Measurements from ENCODE around the gene INKA2. TPM values are rescaled to one million over a fixed set of nuclear protein-coding genes. Genes with fewer than 3 reads are reported as not detected.

Gene INKA2
- total RNA-seq: 9.7 and 12.2 TPM in 2 replicates

GRCh38 chr1:111739194-111739924 is at the start of gene INKA2:
Gene INKA2, minus strand, starts transcription at chr1:111739395. Its CDS starts 153 bp downstream, at chr1:111739242.
- peak; percentile 94 for DNase-seq

DNA sequence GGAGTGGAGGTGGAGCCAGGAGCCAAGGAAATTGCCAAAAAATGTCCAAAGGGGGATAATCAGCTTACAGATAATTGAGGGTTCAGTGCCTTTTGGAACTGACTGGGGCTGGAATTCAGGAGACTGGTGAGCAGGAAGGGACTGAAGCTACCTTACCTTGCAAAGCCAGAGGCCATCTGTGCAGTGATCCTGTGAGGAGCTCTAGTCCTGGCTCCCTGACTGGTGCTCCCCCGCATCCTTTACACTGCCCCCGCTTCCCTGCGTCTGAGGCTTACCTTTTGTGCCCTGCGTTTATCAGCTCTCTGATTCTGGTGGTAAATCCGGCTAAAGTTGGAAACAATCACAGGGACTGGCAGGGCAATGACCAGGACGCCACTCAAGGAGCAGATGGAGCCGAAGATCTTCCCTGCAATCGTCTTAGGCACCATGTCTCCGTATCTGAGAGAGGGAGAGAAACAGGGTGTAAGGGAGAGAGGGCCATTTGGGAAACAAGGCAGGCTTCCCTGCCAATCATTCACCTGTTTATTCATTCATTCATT is 47.5 kb upstream of the INKA2 start:
- no peak for DNase-seq

- DNase-seq: no peak
Observed at GRCh38 chr1:111784273-111784901, 45.2 kb upstream of the INKA2 start.

DNA sequence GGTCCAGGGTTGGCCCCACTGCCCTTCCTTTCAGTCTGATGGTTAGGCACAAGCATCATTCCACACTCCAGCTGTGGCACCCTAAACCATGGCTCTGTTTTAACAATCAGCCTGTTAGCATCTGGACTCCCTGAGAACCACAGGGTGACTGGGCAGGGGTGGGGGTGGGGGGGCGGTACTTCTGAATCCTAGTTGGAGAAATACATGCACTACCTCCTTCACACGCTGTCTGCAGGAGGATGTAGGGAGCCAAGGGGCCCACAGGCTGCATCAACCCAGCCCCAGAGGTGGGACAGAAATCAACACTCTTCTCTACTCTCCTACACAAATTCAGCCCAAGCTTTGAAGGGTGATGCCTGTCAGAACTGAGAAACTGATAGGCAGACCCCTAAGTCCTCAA is 40.4 kb upstream of the INKA2 start:
- no peak for DNase-seq

GRCh38 chr1:111778541-111779051 is 39.4 kb upstream of the INKA2 start:
- no peak for DNase-seq

GRCh38 chr1:111778066-111778465 is 38.9 kb upstream of the INKA2 start:
- no peak for DNase-seq

GRCh38 chr1:111777301-111777700 is 38.1 kb upstream of the INKA2 start:
- no peak for DNase-seq

DNA sequence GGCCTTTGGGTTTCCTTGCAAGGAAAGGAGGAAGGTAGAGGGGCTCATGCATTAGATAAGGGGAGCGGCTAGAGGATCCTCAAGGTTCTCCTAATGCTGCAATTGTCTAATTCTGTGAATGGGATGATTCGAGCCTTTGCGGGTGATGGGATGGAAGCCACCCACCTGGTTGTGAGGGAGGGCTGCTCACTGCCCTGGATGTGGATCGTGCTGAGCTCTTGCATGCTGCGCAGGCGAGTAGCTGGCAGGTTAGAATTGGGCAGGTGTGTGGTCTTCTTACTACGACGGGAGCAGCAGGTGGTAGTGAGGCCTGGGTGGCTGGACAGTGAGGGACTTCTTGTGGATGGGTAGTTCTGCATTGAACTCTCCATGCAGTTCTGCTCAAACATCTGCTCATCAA is 37.7 kb upstream of the INKA2 start:
- DNase-seq: no peak

DNA sequence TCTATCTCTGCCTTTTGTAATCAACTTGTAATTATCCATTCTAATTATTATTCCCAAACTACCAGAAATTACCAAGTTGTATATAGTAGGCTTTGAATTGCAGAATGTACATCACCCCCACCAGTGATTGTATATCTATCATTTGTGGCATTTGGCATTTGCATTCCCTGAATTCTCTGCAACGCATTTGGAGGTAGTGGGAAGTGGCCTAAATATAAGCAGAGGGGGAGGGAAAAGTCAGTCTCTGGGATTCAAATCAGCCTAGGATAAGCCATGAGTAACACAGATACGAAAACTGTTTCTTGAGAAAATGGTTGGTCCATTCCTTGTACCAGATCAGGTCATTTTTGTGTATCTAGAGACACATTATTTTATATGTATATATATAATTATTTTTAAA is 37.2 kb upstream of the INKA2 start:
- DNase-seq: no peak

GRCh38 chr1:111775966-111776365 is 36.8 kb upstream of the INKA2 start:
- no peak for DNase-seq

GRCh38 chr1:111770916-111771315 is 31.7 kb upstream of the INKA2 start:
- DNase-seq: no peak

DNA sequence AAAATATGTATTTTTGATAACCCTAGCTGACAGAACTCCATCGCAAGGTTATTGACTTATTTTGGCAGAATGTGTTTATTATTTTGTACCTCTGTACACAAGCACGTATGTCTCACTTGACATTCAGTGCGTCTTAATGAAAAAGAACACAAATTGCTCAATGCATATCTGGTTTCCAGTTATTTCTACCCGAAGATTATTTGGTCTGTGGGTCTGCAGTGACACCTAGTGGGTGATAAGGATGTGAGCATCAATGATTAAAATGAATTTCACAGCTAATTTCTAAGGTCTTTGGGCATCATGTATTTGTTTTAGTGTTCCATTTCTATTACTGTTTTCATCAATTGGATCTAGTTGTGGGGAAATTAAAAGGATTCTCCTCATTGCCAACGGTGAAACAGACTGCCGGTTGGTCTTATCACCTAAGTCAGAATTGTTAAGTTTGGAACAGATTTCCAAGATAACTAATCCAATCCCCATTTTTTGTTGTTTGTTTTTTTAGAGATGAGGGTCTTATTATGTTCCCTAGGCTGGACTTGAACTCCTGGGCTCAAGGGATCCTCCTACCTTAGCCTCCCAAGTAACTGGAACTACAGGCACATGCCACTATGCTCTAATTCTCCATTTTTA is 30.4 kb upstream of the INKA2 start:
- peak; percentile 80 for DNase-seq

DNA sequence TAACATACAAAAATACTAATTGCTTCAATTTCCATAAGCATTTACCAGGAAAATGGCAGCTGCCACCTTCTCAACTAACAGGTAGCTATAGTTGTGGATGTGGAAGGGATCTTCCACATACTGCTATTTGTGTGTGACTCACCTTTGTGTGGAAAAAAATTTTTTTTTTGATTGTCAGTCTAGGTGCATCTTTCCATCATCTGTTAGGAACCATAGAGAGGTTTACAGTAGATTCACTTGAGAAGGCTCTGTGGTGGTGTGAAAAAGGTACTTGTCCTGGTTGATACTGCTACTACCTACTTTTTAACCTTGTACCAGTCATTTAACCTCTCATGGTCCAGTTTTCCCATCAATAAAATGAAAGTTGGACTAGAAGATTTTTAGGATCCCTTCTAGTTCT is 29.4 kb upstream of the INKA2 start:
- no peak for DNase-seq

GRCh38 chr1:111768023-111768422 is 28.8 kb upstream of the INKA2 start:
- DNase-seq: no peak

- DNase-seq: no peak
Observed at GRCh38 chr1:111762332-111762731, 23.1 kb upstream of the INKA2 start.

DNA sequence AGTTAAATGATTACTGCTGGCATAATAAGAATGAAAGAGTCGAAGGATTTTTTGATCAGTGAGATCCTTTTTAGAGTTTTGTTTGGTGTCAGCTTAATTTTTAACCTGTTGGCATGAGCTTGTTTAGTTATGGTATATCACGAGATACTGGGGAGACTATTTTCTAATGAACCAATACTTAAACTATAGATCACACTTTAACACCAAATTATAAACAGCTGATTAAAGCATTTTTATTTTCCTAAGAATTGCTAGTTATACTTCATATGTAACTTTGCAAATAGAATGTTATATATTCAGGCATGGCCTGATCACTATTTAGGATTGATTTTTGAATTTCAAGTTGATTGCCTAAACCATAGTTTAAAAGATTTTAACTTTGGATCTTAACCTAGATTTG is 22.5 kb upstream of the INKA2 start:
- no peak for DNase-seq

DNA sequence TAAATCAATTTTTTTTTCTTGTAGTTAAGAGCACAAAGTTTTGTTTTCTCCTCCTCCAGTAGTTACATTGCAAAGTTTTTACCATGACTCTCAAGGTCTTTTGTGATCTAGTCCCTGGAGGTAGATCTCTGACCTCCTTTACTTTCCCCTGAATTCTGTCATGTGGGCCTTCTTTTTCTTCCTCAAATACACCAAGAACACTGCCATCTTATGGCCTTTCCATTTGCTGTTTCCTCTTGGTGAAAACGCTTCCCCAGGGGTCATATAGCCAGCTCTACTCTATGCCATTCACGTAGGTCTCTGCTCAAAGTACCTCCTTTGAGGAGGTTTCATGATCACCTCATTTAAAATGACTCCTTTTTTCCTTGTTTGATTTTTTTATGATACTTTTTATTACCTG is 19.2 kb upstream of the INKA2 start:
- no peak for DNase-seq

GRCh38 chr1:111756124-111756513 is 16.9 kb upstream of the INKA2 start:
- no peak for DNase-seq

DNA sequence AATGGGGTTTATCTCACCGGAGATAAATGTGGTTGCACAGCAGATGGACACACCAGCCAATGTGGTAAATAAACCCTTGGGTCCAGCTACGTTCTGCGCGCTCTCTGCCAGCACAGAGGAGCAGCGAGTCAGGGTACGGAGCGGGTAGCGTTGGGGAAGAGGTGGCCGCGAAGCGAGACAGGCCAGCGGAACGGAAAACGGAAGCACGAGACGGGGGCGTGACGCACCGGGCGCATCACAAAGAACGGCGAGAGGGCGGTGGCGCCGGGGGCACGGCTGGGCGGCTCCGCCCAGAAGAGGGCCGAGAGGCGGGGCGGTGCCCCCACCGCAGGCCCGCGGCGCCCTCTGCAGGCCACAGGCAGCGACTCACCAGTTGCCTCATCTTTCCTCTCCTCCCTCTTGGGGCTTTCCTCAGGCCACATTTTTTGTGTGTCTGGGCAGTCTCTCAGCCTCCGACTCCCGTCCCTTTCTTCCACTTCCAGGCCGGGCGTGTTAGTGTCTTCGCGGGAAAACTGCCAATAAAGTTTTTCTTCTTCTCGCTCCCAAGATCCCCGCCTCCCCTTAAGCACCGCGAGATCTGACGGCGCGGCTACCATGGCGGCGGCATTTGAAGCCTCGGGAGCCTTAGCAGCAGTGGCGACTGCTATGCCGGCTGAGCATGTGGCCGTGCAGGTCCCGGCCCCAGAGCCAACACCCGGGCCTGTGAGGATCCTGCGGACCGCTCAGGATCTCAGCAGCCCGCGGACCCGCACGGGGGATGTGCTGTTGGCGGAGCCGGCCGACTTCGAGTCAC is 16.3 kb upstream of the INKA2 start, which contains the start of gene DDX20:
DDX20 (plus strand) TSS at position 571 of the 793 bp plus-strand sequence; CDS start at position 595, 24 bp downstream.
- DNase-seq: peak; percentile 98

DNA sequence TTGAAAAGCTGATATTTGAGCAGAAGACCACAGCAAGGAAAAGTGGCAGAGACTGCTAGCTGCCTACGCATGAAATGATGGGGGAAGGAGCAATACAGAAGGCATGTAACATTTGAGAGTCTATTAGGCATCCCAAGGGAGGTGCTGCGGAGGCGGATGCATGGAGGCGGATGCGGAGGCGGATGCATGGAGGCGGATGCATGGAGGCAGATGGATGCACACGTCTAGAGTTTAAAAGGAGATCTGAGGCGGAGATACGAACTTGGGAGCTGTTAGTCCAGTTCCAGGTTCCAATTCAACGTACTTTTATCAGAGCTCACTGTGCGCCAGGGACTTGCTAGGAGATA is 15.8 kb upstream of the INKA2 start:
- peak; percentile 69 for DNase-seq

DNA sequence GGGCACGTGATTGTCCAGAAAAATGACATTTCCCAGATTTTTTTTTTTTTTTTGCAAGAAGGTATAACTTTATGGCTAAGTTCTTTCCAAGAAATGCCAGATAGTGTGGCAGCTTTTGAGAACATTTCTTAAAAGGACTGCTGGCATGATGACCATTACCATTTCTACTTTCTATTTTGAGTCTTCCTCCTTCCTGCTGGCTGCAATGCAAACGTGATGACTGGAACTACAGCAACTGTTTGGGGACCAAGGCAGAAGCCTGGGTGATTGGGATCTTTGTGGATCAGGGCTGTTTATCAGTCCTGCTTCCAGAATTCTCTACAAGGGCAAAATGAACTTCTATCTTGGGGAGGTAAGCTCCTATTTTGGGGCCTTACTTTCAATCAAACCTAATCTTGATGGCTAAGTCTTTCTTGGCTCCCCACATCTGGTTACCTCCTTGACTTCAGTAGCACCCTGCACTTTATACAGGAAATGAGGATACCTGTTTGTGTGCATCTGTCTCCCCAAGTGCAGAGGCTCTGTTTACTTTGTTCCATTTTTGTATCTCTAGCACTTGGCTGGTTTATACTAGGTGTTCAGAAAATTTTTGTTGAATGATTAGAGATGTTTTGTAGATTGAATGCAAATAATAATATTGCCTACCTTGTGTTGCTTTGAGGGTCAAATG is 12.8 kb upstream of the INKA2 start:
- DNase-seq: no peak

DNA sequence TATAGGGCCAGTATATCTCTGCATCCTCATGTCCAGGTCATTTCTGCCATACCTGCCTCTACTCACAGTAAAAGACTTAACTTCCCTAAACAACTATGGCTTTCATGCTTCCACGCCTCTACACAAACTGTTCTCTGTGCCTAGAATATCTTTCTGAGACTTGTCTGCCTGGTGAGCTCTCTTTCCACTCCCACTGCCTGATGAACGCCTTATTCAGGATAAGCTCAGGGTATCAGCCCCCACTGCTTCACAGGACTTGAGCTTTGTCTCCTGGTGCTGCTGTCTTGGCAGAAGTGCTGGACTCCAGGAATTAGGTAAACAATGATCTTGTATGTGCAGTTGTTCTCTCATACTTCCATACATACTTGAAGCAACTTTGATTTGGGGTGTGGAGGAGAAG is 11.7 kb upstream of the INKA2 start:
- no peak for DNase-seq
